Natural killer cell (primary cell): ENCODE measurements around the gene PRKAR1B. TPM values are rescaled to one million over a fixed set of nuclear protein-coding genes. Genes with fewer than 3 reads are reported as not detected.

Experiments used
- ATAC-seq, 3 donors: fragments of 150-1000 bp in 2 of 3; fragments of 200-7000 bp in 1 of 3; cut with Tn5 transposase; 1 replicate in 1 of 3; 2 replicates in 2 of 3; pipeline ENCODE4 v1.10.0; 2021; ENCODE audit warnings: mild to moderate bottlenecking in 2 of 3, moderate library complexity in 2 of 3
- DNase-seq, 2 donors: peaks; one replicate each; pipeline versions ENCODE4 v3.0.0 to v3.0.0-alpha.2; 2013 to 2021; ENCODE audit warnings: mixed read lengths in 1 of 2
- H3K27ac ChIP-seq: one replicate; pipeline ENCODE4 v1.5.1; 2013; ENCODE audit warnings: mild to moderate bottlenecking, low read length
- H3K27me3 ChIP-seq: one replicate; pipeline ENCODE4 v1.6.1; 2013; ENCODE audit warnings: low read length; ENCODE audit not compliant: control insufficient read depth, insufficient read depth
- H3K36me3 ChIP-seq: one replicate; pipeline ENCODE4 v1.6.1; 2013; ENCODE audit warnings: low read length; ENCODE audit not compliant: control insufficient read depth, insufficient read depth
- H3K4me1 ChIP-seq: one replicate; pipeline ENCODE4 v1.6.1; 2013; ENCODE audit warnings: low read length; ENCODE audit not compliant: control insufficient read depth, insufficient read depth
- H3K4me3 ChIP-seq: one replicate; pipeline ENCODE4 v1.5.1; 2013; ENCODE audit warnings: low read length
- H3K9me3 ChIP-seq: one replicate; pipeline ENCODE4 v1.6.1; 2013; ENCODE audit warnings: low read length; ENCODE audit not compliant: control insufficient read depth, insufficient read depth
- H3K27ac Mint-ChIP-seq, 2 donors: one replicate each; pipeline ENCODE4 v1.8.0; 2022; ENCODE audit warnings: mild to moderate bottlenecking in 2 of 2, mixed read lengths in 2 of 2, moderate library complexity in 1 of 2
- H3K27me3 Mint-ChIP-seq, 2 donors: one replicate each; pipeline ENCODE4 v1.8.0; 2022; ENCODE audit warnings: low read depth in 2 of 2, mixed read lengths in 2 of 2
- H3K36me3 Mint-ChIP-seq: one replicate; pipeline ENCODE4 v1.8.0; 2022; ENCODE audit warnings: mixed read lengths
- H3K4me1 Mint-ChIP-seq, 2 donors: one replicate each; pipeline ENCODE4 v1.8.0; 2022; ENCODE audit warnings: mixed read lengths in 2 of 2
- H3K4me3 Mint-ChIP-seq: one replicate; pipeline ENCODE4 v1.8.0; 2022; ENCODE audit warnings: mild to moderate bottlenecking, moderate library complexity, mixed read lengths
- H3K9me3 Mint-ChIP-seq, 2 donors: one replicate each; pipeline ENCODE4 v1.8.0; 2022; ENCODE audit warnings: mixed read lengths in 2 of 2
- CTCF ChIP-seq: fragments of 200-600 bp; IDR thresholded peaks from one replicate; pipeline ENCODE4 v1.8.0; 2022; ENCODE audit warnings: antibody characterized with exemption
- WGBS: methylation state at CpG from one replicate; pipeline ENCODE4 v1.1.7; 2013; ENCODE audit warnings: missing lambda C conversion rate; ENCODE audit not compliant: insufficient coverage; 5-methylcytosine and 5-hydroxymethylcytosine counted together
- intact Hi-C: fragments of 100-400 bp; cut with micrococcal nuclease; formaldehyde crosslinking; loops from one replicate; pipeline ENCODE4 v1.14.2; 2022
- total RNA-seq, 4 donors: library from RNA; stranded (reverse); fragments of 120-200 nt in 1 of 4; gene quantifications; one replicate each; pipeline versions ENCODE4 v1.2.3 to v1.2.4, GENCODE V29; 2013 to 2022

Gene PRKAR1B
- total RNA-seq, 3 donors from 2014 or later (not counting 1 experiment from before 2014, with no cell fraction given): 2.4 to 3.8 (median 3.0) TPM

- Histone ChIP-seq H3K27ac (peak overlapping the region; percentile 50), H3K36me3 (no peaks in the 10 kb centered on the region), H3K4me3 (peak overlapping the region; percentile 31), H3K4me1 (peaks cover 22% of the 10 kb centered on the region), H3K27me3 (no peaks in the 10 kb centered on the region), H3K9me3 (peaks cover 3% of the 10 kb centered on the region)
- H3K4me1 Mint-ChIP-seq: peaks cover 0 to 20% of the 10 kb centered on the region in 2 donors
- peak overlapping the region; percentile 38 to 70 for H3K27ac Mint-ChIP-seq
- ATAC-seq (peak in 2 of 3 donors; percentile 3 to 14), DNase-seq (no peak)
- H3K36me3 Mint-ChIP-seq: no peaks in the 10 kb centered on the region
- peak overlapping the region; percentile 43 for H3K4me3 Mint-ChIP-seq
- no peaks in the 10 kb centered on the region for H3K27me3 Mint-ChIP-seq
- intact Hi-C loops: no loop called here
- H3K9me3 Mint-ChIP-seq: peaks cover 5% of the 10 kb centered on the region in 2 donors
- 80% methylated on average over 30 of the region's 30 CpGs for WGBS
- no peak for TF ChIP-seq CTCF
Measured at GRCh38 chr7:583410-584121, 143.5 kb downstream of the PRKAR1B start.

GRCh38 chr7:582931-583330 is 144.2 kb downstream of the PRKAR1B start:
- H3K27ac Mint-ChIP-seq: no peak overlapping the region
- 95% methylated on average over 23 of the region's 23 CpGs for WGBS
- no peaks in the 10 kb centered on the region for H3K36me3 Mint-ChIP-seq
- DNase-seq (peak in 1 of 2 donors; percentile 59), ATAC-seq (no peak)
- H3K4me3 ChIP-seq: no peak overlapping the region
- TF ChIP-seq CTCF: no peak
- intact Hi-C loops: no loop called here
- H3K27me3 ChIP-seq: no peaks in the 10 kb centered on the region
- peaks cover 0 to 14% of the 10 kb centered on the region in 2 donors for H3K4me1 Mint-ChIP-seq
- H3K9me3 ChIP-seq: no peaks in the 10 kb centered on the region
- no peaks in the 10 kb centered on the region for H3K27me3 Mint-ChIP-seq
- no peaks in the 10 kb centered on the region for H3K36me3 ChIP-seq
- H3K4me3 Mint-ChIP-seq: no peak overlapping the region
- H3K9me3 Mint-ChIP-seq: no peaks in the 10 kb centered on the region
- H3K27ac ChIP-seq: no peak overlapping the region
- peaks cover 22% of the 10 kb centered on the region for H3K4me1 ChIP-seq

GRCh38 chr7:582081-582835 is 144.8 kb downstream of the PRKAR1B start:
- ATAC-seq: no peak
- DNase-seq: no peak
- Mint-ChIP-seq H3K27me3 (no peaks in the 10 kb centered on the region), H3K36me3 (no peaks in the 10 kb centered on the region), H3K4me3 (no peak overlapping the region), H3K4me1 (peaks cover 0 to 14% of the 10 kb centered on the region in 2 donors), H3K27ac (no peak overlapping the region), H3K9me3 (no peaks in the 10 kb centered on the region)
- no peak for TF ChIP-seq CTCF
- no peaks in the 10 kb centered on the region for H3K9me3 ChIP-seq
- intact Hi-C loops: no loop called here
- WGBS: 96% methylated on average over 43 of the region's 43 CpGs
- H3K27me3 ChIP-seq: no peaks in the 10 kb centered on the region
- H3K36me3 ChIP-seq: no peaks in the 10 kb centered on the region
- no peak overlapping the region for H3K4me3 ChIP-seq
- H3K4me1 ChIP-seq: peaks cover 22% of the 10 kb centered on the region
- no peak overlapping the region for H3K27ac ChIP-seq
